Smooth muscle cell of the umbilical artery (primary cell): ENCODE data around the gene TMEM229A. TPM values are rescaled to one million over a fixed set of nuclear protein-coding genes. Genes with fewer than 3 reads are reported as not detected.

Experiments used
- total RNA-seq: library from RNA; depleted of rRNA; stranded (reverse); fragments of >200 nt; gene quantifications from 2 replicates; pipeline ENCODE4 v1.2.3, GENCODE V29; 2014

The TMEM229A gene
- total RNA-seq, result not detected in 2 replicates

DNA sequence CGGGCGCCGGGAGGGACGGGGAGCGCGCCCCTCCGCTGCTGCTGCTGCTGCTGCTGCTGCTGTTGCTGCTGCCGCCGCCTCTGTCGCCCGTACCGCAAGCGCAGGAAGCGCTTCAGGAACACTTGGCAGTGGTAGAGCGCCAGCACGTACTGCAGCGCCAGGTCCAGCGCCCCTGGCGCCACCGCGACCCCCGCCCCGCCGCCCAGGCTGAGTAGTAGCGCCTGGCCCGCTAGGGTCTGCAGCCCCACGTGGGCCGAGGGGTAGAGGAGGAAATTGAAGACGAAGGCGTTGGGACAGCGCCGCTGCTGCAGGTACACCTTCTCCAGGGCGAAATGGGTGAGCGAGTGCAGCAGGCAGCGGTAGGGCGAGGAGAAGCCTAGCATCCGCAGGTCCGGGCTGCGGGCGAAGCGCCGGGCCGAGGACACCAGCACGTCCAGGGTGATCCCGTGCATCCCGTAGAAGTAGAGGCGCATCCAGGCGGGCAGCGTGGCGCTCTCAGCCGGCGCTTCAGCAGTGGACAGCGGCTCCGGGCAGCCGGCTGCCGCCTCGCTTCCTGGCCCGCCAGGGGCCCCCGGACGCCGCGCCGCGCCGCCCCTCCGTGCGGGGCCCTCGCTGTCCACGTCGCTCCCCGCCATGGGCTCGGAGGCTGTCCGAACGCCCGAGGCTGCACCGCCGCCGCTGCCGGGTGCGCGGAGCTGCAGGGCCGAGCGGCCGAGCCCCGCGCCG, at the start of gene TMEM229A:
Gene TMEM229A (minus strand): TSS at position 699 of the 726 bp plus-strand sequence. CDS start 64 bp downstream, at position 635.

Other genes starting within 250 kb of the TMEM229A start
- gene HYAL4, start 187.9 kb downstream of the TMEM229A start, total RNA-seq, result not detected in 2 replicates
- gene SPAM1, start 107.8 kb downstream of the TMEM229A start, total RNA-seq, result not detected in 2 replicates